ENCODE measurements around the gene MTG1.

Gene MTG1

GRCh38 chr10:133396035-133396624 lies 2.2 kb downstream of the MTG1 start:
- Histone ChIP-seq H3K9ac (ENCODE audit: low read depth, low read length) (no peak overlapping the region), H3K9me3 (ENCODE audit: control insufficient read depth, insufficient read depth, low read length) (no peaks in the 10 kb centered on the region), H3K4me3 (ENCODE audit: low read depth, low read length) (no peak overlapping the region), H3K36me3 (ENCODE audit: control insufficient read depth, insufficient read depth, low read length) (peaks cover 26% of the 10 kb centered on the region), H3K4me1 (ENCODE audit: control insufficient read depth, insufficient read depth, low read length) (no peaks in the 10 kb centered on the region), H3K27me3 (ENCODE audit: control insufficient read depth, insufficient read depth, low read length) (no peaks in the 10 kb centered on the region)

- no peaks in the 10 kb centered on the region for H3K9me3 ChIP-seq (ENCODE audit: control insufficient read depth, insufficient read depth, low read length)
- no peaks in the 10 kb centered on the region for H3K27me3 ChIP-seq (ENCODE audit: control insufficient read depth, insufficient read depth, low read length)
- H3K36me3 ChIP-seq (ENCODE audit: control insufficient read depth, insufficient read depth, low read length) = peaks cover 41% of the 10 kb centered on the region
- no peaks in the 10 kb centered on the region for H3K4me1 ChIP-seq (ENCODE audit: control insufficient read depth, insufficient read depth, low read length)
- H3K4me3 ChIP-seq (ENCODE audit: low read depth, low read length) = no peak overlapping the region
- no peak overlapping the region for H3K9ac ChIP-seq (ENCODE audit: low read depth, low read length)
These were observed 4.0 kb downstream of the MTG1 start for GRCh38 chr10:133397938-133398337.

GRCh38 chr10:133399123-133399601 lies 5.2 kb downstream of the MTG1 start:
- Histone ChIP-seq H3K27me3 (ENCODE audit: control insufficient read depth, insufficient read depth, low read length) (no peaks in the 10 kb centered on the region), H3K4me1 (ENCODE audit: control insufficient read depth, insufficient read depth, low read length) (no peaks in the 10 kb centered on the region), H3K4me3 (ENCODE audit: low read depth, low read length) (no peak overlapping the region), H3K9me3 (ENCODE audit: control insufficient read depth, insufficient read depth, low read length) (no peaks in the 10 kb centered on the region), H3K9ac (ENCODE audit: low read depth, low read length) (no peak overlapping the region), H3K36me3 (ENCODE audit: control insufficient read depth, insufficient read depth, low read length) (peaks cover 46% of the 10 kb centered on the region)

GRCh38 chr10:133400624-133401424 lies 6.9 kb downstream of the MTG1 start:
- no peak overlapping the region for H3K9ac ChIP-seq (ENCODE audit: low read depth, low read length)
- H3K36me3 ChIP-seq (ENCODE audit: control insufficient read depth, insufficient read depth, low read length) = peaks cover 44% of the 10 kb centered on the region
- H3K4me3 ChIP-seq (ENCODE audit: low read depth, low read length) = no peak overlapping the region

GRCh38 chr10:133401500-133401899 lies 7.5 kb downstream of the MTG1 start:
- H3K9me3 ChIP-seq (ENCODE audit: control insufficient read depth, insufficient read depth, low read length) = no peaks in the 10 kb centered on the region
- peaks cover 37% of the 10 kb centered on the region for H3K36me3 ChIP-seq (ENCODE audit: control insufficient read depth, insufficient read depth, low read length)
- H3K9ac ChIP-seq (ENCODE audit: low read depth, low read length) = no peak overlapping the region
- H3K4me1 ChIP-seq (ENCODE audit: control insufficient read depth, insufficient read depth, low read length) = no peaks in the 10 kb centered on the region
- no peak overlapping the region for H3K4me3 ChIP-seq (ENCODE audit: low read depth, low read length)
- no peaks in the 10 kb centered on the region for H3K27me3 ChIP-seq (ENCODE audit: control insufficient read depth, insufficient read depth, low read length)

More at GRCh38 chr10:133400624-133401424, 6.9 kb downstream of the MTG1 start:
- no peaks in the 10 kb centered on the region for H3K9me3 ChIP-seq (ENCODE audit: control insufficient read depth, insufficient read depth, low read length)
- no peaks in the 10 kb centered on the region for H3K4me1 ChIP-seq (ENCODE audit: control insufficient read depth, insufficient read depth, low read length)
- H3K27me3 ChIP-seq (ENCODE audit: control insufficient read depth, insufficient read depth, low read length) = no peaks in the 10 kb centered on the region

GRCh38 chr10:133401981-133402725 lies 8.2 kb downstream of the MTG1 start:
- no peaks in the 10 kb centered on the region for H3K4me1 ChIP-seq (ENCODE audit: control insufficient read depth, insufficient read depth, low read length)
- H3K9me3 ChIP-seq (ENCODE audit: control insufficient read depth, insufficient read depth, low read length) = no peaks in the 10 kb centered on the region
- no peaks in the 10 kb centered on the region for H3K27me3 ChIP-seq (ENCODE audit: control insufficient read depth, insufficient read depth, low read length)
- H3K4me3 ChIP-seq (ENCODE audit: low read depth, low read length) = no peak overlapping the region
- H3K36me3 ChIP-seq (ENCODE audit: control insufficient read depth, insufficient read depth, low read length) = peaks cover 33% of the 10 kb centered on the region
- H3K9ac ChIP-seq (ENCODE audit: low read depth, low read length) = no peak overlapping the region

- Histone ChIP-seq H3K9ac (ENCODE audit: low read depth, low read length) (no peak overlapping the region), H3K4me1 (ENCODE audit: control insufficient read depth, insufficient read depth, low read length) (no peaks in the 10 kb centered on the region), H3K4me3 (ENCODE audit: low read depth, low read length) (no peak overlapping the region), H3K27me3 (ENCODE audit: control insufficient read depth, insufficient read depth, low read length) (no peaks in the 10 kb centered on the region), H3K36me3 (ENCODE audit: control insufficient read depth, insufficient read depth, low read length) (peaks cover 31% of the 10 kb centered on the region), H3K9me3 (ENCODE audit: control insufficient read depth, insufficient read depth, low read length) (no peaks in the 10 kb centered on the region)
These were observed 9.4 kb downstream of the MTG1 start for GRCh38 chr10:133403359-133403758.

GRCh38 chr10:133403784-133404183 lies 9.8 kb downstream of the MTG1 start:
- Histone ChIP-seq H3K9me3 (ENCODE audit: control insufficient read depth, insufficient read depth, low read length) (no peaks in the 10 kb centered on the region), H3K4me3 (ENCODE audit: low read depth, low read length) (no peak overlapping the region), H3K36me3 (ENCODE audit: control insufficient read depth, insufficient read depth, low read length) (peaks cover 28% of the 10 kb centered on the region), H3K4me1 (ENCODE audit: control insufficient read depth, insufficient read depth, low read length) (no peaks in the 10 kb centered on the region), H3K9ac (ENCODE audit: low read depth, low read length) (no peak overlapping the region), H3K27me3 (ENCODE audit: control insufficient read depth, insufficient read depth, low read length) (no peaks in the 10 kb centered on the region)

GRCh38 chr10:133405272-133405671 lies 11.3 kb downstream of the MTG1 start:
- no peaks in the 10 kb centered on the region for H3K4me1 ChIP-seq (ENCODE audit: control insufficient read depth, insufficient read depth, low read length)
- H3K9ac ChIP-seq (ENCODE audit: low read depth, low read length) = no peak overlapping the region
- H3K36me3 ChIP-seq (ENCODE audit: control insufficient read depth, insufficient read depth, low read length) = peaks cover 20% of the 10 kb centered on the region
- no peaks in the 10 kb centered on the region for H3K27me3 ChIP-seq (ENCODE audit: control insufficient read depth, insufficient read depth, low read length)
- no peaks in the 10 kb centered on the region for H3K9me3 ChIP-seq (ENCODE audit: control insufficient read depth, insufficient read depth, low read length)
- no peak overlapping the region for H3K4me3 ChIP-seq (ENCODE audit: low read depth, low read length)

- Histone ChIP-seq H3K27me3 (ENCODE audit: control insufficient read depth, insufficient read depth, low read length) (no peaks in the 10 kb centered on the region), H3K36me3 (ENCODE audit: control insufficient read depth, insufficient read depth, low read length) (peaks cover 20% of the 10 kb centered on the region), H3K9ac (ENCODE audit: low read depth, low read length) (no peak overlapping the region), H3K9me3 (ENCODE audit: control insufficient read depth, insufficient read depth, low read length) (no peaks in the 10 kb centered on the region), H3K4me3 (ENCODE audit: low read depth, low read length) (no peak overlapping the region), H3K4me1 (ENCODE audit: control insufficient read depth, insufficient read depth, low read length) (no peaks in the 10 kb centered on the region)
These were observed 12.0 kb downstream of the MTG1 start for GRCh38 chr10:133405844-133406527.

GRCh38 chr10:133411523-133412380 lies 17.8 kb downstream of the MTG1 start:
- Histone ChIP-seq H3K9me3 (ENCODE audit: control insufficient read depth, insufficient read depth, low read length) (no peaks in the 10 kb centered on the region), H3K9ac (ENCODE audit: low read depth, low read length) (no peak overlapping the region), H3K27me3 (ENCODE audit: control insufficient read depth, insufficient read depth, low read length) (no peaks in the 10 kb centered on the region), H3K4me1 (ENCODE audit: control insufficient read depth, insufficient read depth, low read length) (no peaks in the 10 kb centered on the region), H3K36me3 (ENCODE audit: control insufficient read depth, insufficient read depth, low read length) (no peaks in the 10 kb centered on the region), H3K4me3 (ENCODE audit: low read depth, low read length) (no peak overlapping the region)
